Astrocyte (in vitro differentiated cells and primary cell): ENCODE data around the gene ERLIN1. TPM values are rescaled to one million over a fixed set of nuclear protein-coding genes. Genes with fewer than 3 reads are reported as not detected.

Source experiments
- DNase-seq: peaks from one replicate; pipeline ENCODE4 v3.0.0-alpha.2; 2010; ENCODE audit warnings: low read depth
- FAIRE-seq: peaks from 2 replicates; lab custom pipeline; 2011; peaks lifted over from hg19 to GRCh38; lab: Jason Lieb, UNC
- H2AFZ ChIP-seq: 2 replicates; pipeline ENCODE4 v1.6.0; 2012; ENCODE audit warnings: low read depth, low read length, inconsistent platforms
- H3K27ac ChIP-seq: 2 replicates; pipeline ENCODE4 v1.5.1; 2011; ENCODE audit warnings: low read depth, low read length, inconsistent platforms
- H3K27me3 ChIP-seq: 2 replicates; pipeline ENCODE4 v1.6.0; 2011; ENCODE audit warnings: low read length, inconsistent platforms; ENCODE audit not compliant: insufficient read depth
- H3K36me3 ChIP-seq: 2 replicates; pipeline ENCODE4 v1.5.1; 2011; ENCODE audit warnings: low read length, inconsistent platforms; ENCODE audit not compliant: insufficient read depth
- H3K4me1 ChIP-seq: 2 replicates; pipeline ENCODE4 v1.5.1; 2011; ENCODE audit warnings: low read length, inconsistent platforms; ENCODE audit not compliant: insufficient read depth
- H3K4me2 ChIP-seq: 2 replicates; pipeline ENCODE4 v1.6.0; 2012; ENCODE audit warnings: low read length, inconsistent platforms
- H3K4me3 ChIP-seq: 2 replicates; pipeline ENCODE4 v1.5.1; 2011; ENCODE audit warnings: low read depth, mild to moderate bottlenecking, low read length, inconsistent platforms; ENCODE audit not compliant: insufficient read depth
- H3K79me2 ChIP-seq: 2 replicates; pipeline ENCODE4 v1.6.0; 2012; ENCODE audit warnings: mild to moderate bottlenecking, low read length, inconsistent platforms; ENCODE audit not compliant: insufficient read depth
- H3K9ac ChIP-seq: 2 replicates; pipeline ENCODE4 v1.6.0; 2012; ENCODE audit warnings: mild to moderate bottlenecking, low read length, inconsistent platforms
- H3K9me3 ChIP-seq: 2 replicates; pipeline ENCODE4 v1.5.1; 2012; ENCODE audit warnings: low read depth, mild to moderate bottlenecking, low read length, inconsistent platforms; ENCODE audit not compliant: insufficient read depth
- H4K20me1 ChIP-seq: 2 replicates; pipeline ENCODE4 v1.6.0; 2012; ENCODE audit warnings: low read length, inconsistent platforms; ENCODE audit not compliant: insufficient read depth
- H3K27ac Mint-ChIP-seq: one replicate; pipeline ENCODE4 v1.8.0; 2021; ENCODE audit warnings: mild to moderate bottlenecking, mixed read lengths; ENCODE audit not compliant: unreplicated experiment
- H3K27me3 Mint-ChIP-seq: one replicate; pipeline ENCODE4 v1.8.0; 2021; ENCODE audit warnings: low read depth, mixed read lengths; ENCODE audit not compliant: unreplicated experiment
- H3K36me3 Mint-ChIP-seq: one replicate; pipeline ENCODE4 v1.8.0; 2021; ENCODE audit warnings: low read depth, mixed read lengths; ENCODE audit not compliant: unreplicated experiment
- H3K4me1 Mint-ChIP-seq: one replicate; pipeline ENCODE4 v1.8.0; 2021; ENCODE audit warnings: low read depth, mixed read lengths; ENCODE audit not compliant: unreplicated experiment
- H3K4me3 Mint-ChIP-seq: one replicate; pipeline ENCODE4 v1.8.0; 2021; ENCODE audit warnings: mild to moderate bottlenecking, moderate library complexity, mixed read lengths; ENCODE audit not compliant: unreplicated experiment
- H3K9me3 Mint-ChIP-seq: one replicate; pipeline ENCODE4 v1.8.0; 2021; ENCODE audit warnings: mild to moderate bottlenecking, mixed read lengths; ENCODE audit not compliant: unreplicated experiment
- CTCF ChIP-seq: IDR thresholded peaks from 2 replicates; pipeline ENCODE4 v1.5.1; 2011; ENCODE audit warnings: low read depth, mild to moderate bottlenecking, inconsistent platforms, low read length, moderate library complexity; ENCODE audit not compliant: insufficient read depth
- EZH2 ChIP-seq: IDR thresholded peaks from 2 replicates; pipeline ENCODE4 v1.6.1; 2012; ENCODE audit warnings: mild to moderate bottlenecking, low read length, inconsistent platforms; ENCODE audit not compliant: insufficient read depth
- total RNA-seq: library from RNA; stranded (reverse); gene quantifications from 2 replicates; pipeline ENCODE4 v1.2.1, GENCODE V29; 2021

Gene ERLIN1
- total RNA-seq, 1 donor from 2014 or later, result 22.7 TPM

GRCh38 chr10:100163704-100164621 lies 21.9 kb downstream of the ERLIN1 start:
- Histone ChIP-seq H3K9me3 (no peaks in the 10 kb centered on the region), H3K4me1 (no peaks in the 10 kb centered on the region), H3K9ac (no peak overlapping the region), H3K36me3 (peaks cover 3% of the 10 kb centered on the region), H3K27ac (no peak overlapping the region), H3K4me3 (no peak overlapping the region), H3K79me2 (peaks cover 6% of the 10 kb centered on the region), H4K20me1 (no peaks in the 10 kb centered on the region), H3K27me3 (no peaks in the 10 kb centered on the region), H3K4me2 (no peak overlapping the region), H2AFZ (no peak overlapping the region)
- Mint-ChIP-seq H3K27me3 (no peaks in the 10 kb centered on the region), H3K9me3 (no peaks in the 10 kb centered on the region), H3K4me3 (no peak overlapping the region), H3K4me1 (no peaks in the 10 kb centered on the region), H3K27ac (no peak overlapping the region), H3K36me3 (peaks cover 2% of the 10 kb centered on the region)
- TF ChIP-seq EZH2, result no peak
- no peak for TF ChIP-seq CTCF
- DNase-seq (no peak), FAIRE-seq (no peak)

- Histone ChIP-seq H3K4me1 (no peaks in the 10 kb centered on the region), H3K36me3 (peaks cover 3% of the 10 kb centered on the region), H3K4me2 (no peak overlapping the region), H3K9me3 (no peaks in the 10 kb centered on the region), H3K9ac (no peak overlapping the region), H3K4me3 (no peak overlapping the region), H3K79me2 (peaks cover 6% of the 10 kb centered on the region), H3K27me3 (no peaks in the 10 kb centered on the region), H2AFZ (no peak overlapping the region), H3K27ac (no peak overlapping the region), H4K20me1 (no peaks in the 10 kb centered on the region)
- Mint-ChIP-seq H3K27ac (no peak overlapping the region), H3K27me3 (no peaks in the 10 kb centered on the region), H3K4me1 (no peaks in the 10 kb centered on the region), H3K9me3 (no peaks in the 10 kb centered on the region), H3K4me3 (no peak overlapping the region), H3K36me3 (peaks cover 2% of the 10 kb centered on the region)
- FAIRE-seq (no peak), DNase-seq (no peak)
- TF ChIP-seq CTCF (no peak), EZH2 (no peak)
Measured at GRCh38 chr10:100162696-100163095, 23.1 kb downstream of the ERLIN1 start.
